ENCODE data around the gene MDM4.

DNA sequence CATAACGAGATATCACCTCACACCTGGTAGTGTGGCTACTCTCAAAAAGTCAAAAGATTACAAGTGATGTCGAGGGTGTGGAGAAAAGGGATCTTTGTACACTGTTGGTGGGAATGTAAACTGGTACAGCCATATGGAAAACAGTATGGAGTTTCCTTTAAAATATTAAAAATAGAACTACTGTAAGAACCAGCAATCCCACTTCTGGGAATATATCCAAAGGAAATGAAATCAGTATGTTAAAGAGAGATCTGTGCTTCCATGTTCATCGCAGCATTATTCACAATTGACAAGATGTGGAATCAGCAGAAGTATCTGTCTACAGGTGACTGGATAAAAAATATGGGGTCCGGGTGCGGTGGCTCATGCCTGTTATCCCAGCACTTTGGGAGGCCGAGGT is 14.0 kb upstream of the MDM4 start:
- TF ChIP-seq, protein P1, sequence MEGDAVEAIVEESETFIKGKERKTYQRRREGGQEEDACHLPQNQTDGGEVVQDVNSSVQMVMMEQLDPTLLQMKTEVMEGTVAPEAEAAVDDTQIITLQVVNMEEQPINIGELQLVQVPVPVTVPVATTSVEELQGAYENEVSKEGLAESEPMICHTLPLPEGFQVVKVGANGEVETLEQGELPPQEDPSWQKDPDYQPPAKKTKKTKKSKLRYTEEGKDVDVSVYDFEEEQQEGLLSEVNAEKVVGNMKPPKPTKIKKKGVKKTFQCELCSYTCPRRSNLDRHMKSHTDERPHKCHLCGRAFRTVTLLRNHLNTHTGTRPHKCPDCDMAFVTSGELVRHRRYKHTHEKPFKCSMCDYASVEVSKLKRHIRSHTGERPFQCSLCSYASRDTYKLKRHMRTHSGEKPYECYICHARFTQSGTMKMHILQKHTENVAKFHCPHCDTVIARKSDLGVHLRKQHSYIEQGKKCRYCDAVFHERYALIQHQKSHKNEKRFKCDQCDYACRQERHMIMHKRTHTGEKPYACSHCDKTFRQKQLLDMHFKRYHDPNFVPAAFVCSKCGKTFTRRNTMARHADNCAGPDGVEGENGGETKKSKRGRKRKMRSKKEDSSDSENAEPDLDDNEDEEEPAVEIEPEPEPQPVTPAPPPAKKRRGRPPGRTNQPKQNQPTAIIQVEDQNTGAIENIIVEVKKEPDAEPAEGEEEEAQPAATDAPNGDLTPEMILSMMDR (IDR thresholded peaks at IDR 0.05; ENCODE audit: insufficient read depth, low read depth, low read length): no peak
- no peak for TF ChIP-seq EZH2 (IDR thresholded peaks at IDR 0.05; ENCODE audit: insufficient read depth, low read length)
